Fibroblast of peridontal ligament (primary cell): ENCODE data around the gene PRSS22.

Experiments
- DNase-seq: peaks from one replicate; pipeline ENCODE4 v3.0.0-alpha.2; 2010; ENCODE audit errors: extremely low read depth

PRSS22 gene

DNA sequence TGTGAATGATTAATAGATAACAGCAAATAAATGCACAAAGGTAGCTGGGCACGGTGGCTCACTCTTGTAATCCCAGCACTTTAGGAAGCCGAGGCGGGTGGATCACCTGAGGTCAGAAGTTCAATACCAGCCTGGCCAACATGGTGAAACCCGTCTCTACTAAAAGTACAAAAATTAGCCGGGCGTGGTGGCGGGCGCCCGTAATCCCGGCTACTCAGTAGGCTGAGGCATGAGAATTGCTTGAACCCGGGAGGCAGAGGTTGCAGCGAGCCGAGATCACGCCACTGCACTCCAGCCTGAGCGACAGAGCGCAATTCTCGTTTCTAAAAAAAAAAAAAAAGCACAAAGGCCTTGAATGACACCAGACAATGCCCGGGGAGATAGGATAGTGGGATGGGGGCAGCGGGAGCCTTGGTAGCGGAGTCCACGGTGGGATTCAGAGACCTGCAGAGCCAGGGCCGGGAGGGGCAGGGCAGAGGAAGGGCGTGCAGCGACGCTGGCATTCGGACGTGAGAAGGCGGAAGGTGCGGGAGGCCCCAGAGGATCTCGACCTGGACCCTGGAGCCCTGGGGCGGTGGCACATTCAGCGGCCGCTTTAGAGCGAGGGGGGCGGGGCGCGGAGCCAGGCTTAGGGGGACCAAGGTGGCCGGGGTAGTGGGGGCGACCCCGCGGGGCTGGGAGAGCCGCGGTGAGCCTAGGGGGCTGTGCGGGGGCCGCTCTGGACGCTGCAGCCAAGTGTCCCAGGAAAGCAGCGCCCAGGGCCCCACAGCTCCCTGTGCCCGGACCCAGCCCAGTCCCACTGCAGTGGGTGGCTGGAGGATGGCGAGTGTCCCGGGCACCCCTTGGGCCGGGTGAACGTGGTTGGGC is 24.0 kb upstream of the PRSS22 start:
- DNase-seq: no peak

- DNase-seq: no peak
Measured at GRCh38 chr16:2879854-2880508, 22.0 kb upstream of the PRSS22 start.

DNA sequence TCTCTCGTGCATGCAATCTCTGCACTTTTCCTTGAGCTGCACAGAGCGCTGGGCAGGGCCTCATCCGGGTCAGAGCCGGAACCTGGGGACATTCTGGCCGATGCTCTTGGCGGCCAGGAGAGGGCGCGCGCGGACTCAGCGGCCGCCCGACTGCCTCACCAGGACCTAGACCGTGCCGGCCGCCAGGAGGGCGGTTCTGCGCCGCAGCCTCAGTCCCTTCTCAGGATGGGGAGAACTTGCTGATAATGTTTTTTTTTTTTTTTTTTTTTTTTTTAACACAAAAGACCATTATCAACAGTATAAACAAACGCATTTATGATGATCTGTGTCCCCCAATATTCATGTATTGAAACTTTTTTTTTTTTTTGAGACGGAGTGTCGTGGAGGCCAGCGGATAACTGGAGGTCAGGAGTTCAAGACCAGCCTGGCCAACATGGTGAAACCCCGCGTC is 17.0 kb upstream of the PRSS22 start:
- peak; percentile 61 for DNase-seq

- no peak for DNase-seq
Measured at GRCh38 chr16:2874032-2874911, 16.3 kb upstream of the PRSS22 start.

GRCh38 chr16:2871926-2872325 is 14.0 kb upstream of the PRSS22 start:
- no peak for DNase-seq

DNA sequence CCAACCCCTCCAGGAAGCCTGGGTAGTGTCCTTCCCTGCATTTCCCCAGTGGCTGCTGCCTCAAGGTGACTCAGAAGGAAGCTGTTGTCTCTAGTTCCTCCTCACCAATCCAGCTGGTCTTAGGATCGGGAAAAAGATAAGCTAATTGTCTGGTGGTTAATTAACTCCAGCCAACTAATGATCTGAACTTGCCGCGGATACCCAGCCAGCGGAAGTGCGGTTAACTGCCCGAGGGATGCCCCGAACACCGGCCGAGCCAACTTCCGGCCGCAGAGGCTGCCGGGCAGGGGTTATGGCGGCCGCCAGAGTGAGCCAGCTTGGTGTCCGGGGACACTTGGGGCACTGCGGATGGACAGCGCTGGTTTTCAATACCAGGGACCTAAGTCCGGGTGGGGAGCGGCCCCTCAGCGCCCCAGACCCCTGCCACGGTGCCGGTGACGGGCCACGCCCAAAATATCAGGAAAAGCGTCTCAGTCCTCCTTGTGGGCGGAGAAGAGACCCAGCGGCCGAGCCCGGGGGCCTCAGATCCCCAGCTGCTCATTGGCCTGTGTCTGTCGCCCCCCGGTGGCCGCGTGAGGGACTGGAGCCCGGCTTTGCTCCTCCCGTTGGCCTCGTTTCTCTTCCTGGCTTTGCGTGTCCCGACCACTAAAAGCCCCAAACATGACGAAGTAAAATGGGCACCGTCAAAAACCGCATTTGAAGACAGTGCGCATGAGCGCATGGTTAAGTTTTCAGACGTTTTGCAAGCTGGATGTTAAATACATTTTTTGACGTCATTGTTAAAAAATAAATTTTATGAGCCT is 10.2 kb upstream of the PRSS22 start:
- peak; percentile 97 for DNase-seq

DNA sequence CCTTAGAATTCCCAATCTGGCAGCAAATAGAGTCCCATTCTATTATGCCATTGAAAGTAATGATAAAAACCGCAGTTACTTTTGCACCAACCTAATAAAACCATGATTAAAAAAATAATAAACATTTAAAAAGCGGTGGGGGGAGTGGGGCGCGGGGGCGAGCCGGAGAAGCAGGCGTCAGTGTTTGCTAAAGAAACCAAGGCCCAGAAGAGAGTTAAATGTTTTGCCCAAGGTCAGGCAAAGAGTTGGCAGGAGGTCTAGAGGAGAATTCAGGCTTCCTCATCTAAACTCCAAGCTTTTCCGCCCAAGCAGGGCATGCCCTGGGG is 9.7 kb upstream of the PRSS22 start:
- DNase-seq: no peak

DNA sequence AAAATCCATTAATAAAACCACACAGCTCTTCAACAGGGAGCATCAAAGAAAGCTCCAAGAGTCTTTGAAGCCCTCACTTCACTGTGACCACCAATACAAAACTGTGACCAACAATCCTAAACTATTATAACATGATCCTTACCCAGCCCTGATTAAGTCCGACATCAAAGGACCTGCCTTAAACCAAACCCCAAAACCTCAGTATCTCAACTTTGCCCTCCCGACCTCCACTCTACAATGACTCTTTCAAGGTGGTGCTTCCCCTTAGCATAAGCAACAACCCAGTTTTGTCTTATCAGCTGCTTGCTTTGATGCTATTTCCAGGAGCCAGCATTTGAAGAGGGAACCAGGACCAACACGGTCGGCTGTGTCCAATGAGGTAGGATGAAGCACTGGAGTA is 8.5 kb upstream of the PRSS22 start:
- DNase-seq: no peak

GRCh38 chr16:2865651-2866050 is 7.7 kb upstream of the PRSS22 start:
- DNase-seq: no peak

- peak; percentile 23 for DNase-seq
Measured at GRCh38 chr16:2860826-2861567, 3.0 kb upstream of the PRSS22 start.

GRCh38 chr16:2859686-2860265 is 1.8 kb upstream of the PRSS22 start:
- DNase-seq: no peak

DNA sequence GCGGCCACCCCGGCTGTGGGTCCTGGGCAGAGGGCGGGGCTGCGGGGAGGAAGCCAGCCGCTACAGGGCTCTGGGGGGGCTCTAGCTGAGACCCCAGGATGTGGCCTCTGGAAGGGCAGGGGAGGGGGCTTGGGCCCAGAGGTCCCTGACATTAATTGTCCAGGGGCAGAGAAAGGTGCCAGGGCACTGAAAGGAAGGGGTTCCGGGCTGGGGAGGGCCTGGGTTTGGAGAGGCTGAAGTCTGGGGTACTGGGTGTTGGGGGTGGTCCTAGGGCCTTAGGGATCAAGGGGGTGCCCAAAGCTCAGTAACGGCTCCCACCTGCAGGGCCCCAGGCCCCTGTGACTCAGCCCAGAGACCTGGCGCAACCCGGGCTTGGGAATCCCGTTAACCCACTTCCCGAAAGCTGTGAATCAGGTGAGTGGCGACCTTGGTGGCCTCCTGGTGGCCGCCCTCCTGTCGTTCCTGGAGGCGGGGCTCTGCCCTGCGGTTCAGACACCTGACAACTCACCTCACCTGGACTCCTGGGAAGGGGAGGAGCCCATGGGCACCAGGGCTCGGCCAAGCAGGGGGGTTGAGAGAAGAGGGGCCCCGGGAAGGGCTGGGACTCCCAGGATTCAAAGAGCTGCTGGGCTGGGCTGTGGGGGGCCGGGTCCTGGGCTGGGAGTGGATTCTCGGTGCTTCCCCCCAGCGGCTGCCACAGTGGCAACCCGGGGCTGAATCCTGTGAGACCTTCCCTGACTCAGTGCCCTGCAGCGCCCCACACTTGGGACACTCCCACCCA is 465 bp upstream of the PRSS22 start:
- DNase-seq: no peak

DNA sequence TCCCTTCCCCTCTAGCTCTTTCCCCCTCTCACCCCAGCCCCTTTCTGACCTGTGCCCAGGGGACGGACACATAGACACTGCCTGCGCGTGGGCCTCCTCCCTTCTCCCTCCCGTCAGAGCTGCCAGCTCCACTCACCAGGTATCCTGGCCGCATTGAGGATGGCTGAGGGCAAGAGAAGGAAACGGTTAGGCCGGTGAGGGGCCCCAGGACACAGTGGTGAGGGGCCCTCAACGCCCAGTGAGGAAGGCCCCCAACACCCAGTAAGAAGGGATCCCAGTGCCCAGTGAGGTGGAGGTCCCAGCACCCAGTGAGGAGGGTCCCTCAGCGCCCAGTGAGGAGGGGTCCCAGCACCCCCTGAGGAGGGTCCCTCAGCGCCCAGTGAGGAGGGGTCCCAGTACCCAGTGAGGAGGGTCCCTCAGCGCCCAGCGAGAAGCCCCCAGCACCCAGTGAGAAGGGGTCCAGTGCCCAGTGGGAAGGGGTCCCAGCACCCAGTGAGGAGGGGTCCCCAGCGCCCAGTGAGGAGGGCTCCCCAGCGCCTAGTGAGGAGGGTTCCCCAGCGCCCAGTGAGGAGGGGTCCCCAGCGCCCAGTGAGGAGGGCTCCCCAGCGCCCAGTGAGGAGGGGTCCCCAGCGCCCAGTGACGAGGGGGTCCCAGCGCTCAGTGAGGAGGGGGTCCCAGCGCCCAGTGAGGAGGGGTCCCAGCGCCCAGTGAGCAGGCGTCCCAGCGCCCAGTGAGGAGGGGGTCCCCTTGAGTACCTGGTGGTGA is 1.1 kb downstream of the PRSS22 start:
- no peak for DNase-seq

DNA sequence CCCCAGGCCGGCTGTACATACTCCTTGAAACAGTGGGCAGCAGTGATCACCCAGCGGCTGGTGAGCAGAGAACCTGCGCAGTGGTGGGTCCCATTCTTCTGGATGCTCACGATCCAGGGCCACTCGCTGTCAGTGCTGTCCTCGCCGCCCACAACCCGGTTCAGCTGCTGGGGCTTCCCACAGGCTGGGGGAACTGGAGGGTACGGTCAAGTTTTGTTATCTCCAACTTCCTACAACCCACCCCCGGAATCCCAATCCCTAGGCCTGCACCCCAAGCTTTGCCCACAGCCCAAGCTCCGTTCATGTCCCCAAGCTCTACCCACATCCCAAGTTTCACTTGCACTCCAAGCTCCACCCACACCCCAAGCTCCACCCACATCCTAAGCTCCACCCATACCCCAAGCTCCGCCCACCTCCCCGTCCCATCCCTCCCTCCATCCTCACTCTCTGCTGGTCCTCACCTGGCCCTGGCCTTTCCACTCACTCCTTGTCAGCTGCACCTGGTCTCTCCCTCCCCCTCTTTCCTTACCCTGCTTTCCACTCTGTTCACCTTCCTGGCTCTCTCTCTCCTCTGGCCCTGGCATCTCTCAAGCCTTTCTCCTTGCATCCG is 1.8 kb downstream of the PRSS22 start:
- no peak for DNase-seq

GRCh38 chr16:2855536-2855935 is 2.4 kb downstream of the PRSS22 start:
- DNase-seq: no peak

GRCh38 chr16:2854700-2855309 is 3.2 kb downstream of the PRSS22 start:
- DNase-seq: no peak

- DNase-seq: no peak
Measured at GRCh38 chr16:2853531-2854073, 4.4 kb downstream of the PRSS22 start.
